IPS DF 4.7 (cell line): Measurements from ENCODE around the gene GOLGA5.

Source experiments
- DNase-seq: peaks from one replicate; pipeline ENCODE4 v3.0.0-alpha.2; 2013; ENCODE audit warnings: low spot score; ENCODE audit errors: extremely low read depth

GOLGA5 gene

GRCh38 chr14:92877757-92878431 lies 83.8 kb downstream of the GOLGA5 start:
- no peak for DNase-seq

DNA sequence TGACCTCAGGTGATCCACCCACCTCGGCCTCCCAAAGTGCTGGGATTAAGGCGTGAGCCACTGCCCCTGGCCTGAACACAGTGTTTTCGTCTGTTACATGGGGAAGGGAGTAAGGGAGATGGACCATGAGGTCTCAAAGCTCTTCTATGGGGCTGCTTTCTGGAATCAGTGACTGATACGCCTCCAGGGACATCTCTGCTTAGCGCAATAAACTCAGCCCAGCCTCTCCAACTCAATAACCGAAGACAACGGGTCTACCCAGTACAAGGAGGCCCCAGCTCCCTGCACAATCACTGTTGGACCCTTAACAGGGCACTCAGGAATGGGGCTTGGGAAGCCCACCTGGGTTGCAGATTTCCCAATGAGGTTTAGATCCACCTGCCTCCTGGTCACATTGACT lies 86.2 kb downstream of the GOLGA5 start:
- no peak for DNase-seq

DNA sequence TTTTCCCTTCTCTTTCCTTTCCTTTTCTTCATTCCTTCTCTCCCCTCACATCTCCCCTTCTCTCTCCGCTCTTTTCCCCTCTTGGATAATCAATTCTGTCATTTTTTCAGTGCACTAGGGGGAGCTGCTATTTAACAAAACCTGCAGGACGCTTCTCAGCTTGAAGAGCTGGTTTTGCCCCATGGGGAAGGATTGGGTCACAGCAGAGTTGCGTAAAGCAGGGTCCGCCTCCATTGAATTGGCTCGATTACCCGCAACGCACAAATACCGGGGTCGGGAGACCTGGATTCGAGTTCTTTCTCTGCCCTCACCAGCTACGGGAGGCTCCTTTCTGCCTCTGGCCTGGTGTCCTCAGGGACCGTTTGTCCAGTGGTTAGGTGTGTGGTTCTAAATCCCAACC lies 86.7 kb downstream of the GOLGA5 start:
- no peak for DNase-seq

DNA sequence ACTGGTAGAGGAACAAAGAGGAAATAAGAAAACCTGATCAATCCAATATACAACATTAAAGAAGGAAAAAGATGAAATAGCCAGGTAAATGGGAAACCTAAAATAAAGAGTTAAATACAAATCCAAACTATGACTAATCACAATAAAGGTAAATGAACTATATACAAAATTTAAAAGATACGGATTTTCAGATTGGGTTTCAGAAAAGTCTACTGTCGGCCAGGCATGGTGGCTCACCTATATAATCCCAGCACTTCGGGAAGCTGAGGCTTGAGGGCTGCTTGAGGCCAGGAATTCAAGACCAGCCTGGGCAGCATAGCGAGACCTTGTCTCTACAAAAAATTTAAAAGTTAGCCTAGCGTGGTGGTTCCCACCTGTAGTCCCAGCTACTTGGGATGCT lies 89.0 kb downstream of the GOLGA5 start:
- no peak for DNase-seq

DNA sequence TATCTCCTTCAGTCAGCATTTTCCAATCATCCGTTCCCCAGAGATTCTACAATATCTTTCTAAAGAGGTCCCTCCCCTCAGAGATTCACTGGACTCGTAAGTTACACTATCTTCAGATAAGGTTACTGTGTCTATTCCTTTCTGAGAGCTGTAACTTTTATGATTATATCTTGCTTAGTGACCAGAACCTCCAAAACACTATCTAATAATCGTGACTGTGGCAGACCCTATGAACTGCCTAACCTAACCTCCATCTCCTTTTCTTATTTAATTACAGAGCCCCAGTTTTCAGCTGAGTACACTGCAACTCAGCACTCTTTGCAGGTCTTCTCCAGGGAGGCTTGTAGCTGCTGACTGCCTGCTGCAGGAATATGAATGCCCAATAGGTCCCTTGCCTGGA lies 90.3 kb downstream of the GOLGA5 start:
- DNase-seq, result no peak

DNA sequence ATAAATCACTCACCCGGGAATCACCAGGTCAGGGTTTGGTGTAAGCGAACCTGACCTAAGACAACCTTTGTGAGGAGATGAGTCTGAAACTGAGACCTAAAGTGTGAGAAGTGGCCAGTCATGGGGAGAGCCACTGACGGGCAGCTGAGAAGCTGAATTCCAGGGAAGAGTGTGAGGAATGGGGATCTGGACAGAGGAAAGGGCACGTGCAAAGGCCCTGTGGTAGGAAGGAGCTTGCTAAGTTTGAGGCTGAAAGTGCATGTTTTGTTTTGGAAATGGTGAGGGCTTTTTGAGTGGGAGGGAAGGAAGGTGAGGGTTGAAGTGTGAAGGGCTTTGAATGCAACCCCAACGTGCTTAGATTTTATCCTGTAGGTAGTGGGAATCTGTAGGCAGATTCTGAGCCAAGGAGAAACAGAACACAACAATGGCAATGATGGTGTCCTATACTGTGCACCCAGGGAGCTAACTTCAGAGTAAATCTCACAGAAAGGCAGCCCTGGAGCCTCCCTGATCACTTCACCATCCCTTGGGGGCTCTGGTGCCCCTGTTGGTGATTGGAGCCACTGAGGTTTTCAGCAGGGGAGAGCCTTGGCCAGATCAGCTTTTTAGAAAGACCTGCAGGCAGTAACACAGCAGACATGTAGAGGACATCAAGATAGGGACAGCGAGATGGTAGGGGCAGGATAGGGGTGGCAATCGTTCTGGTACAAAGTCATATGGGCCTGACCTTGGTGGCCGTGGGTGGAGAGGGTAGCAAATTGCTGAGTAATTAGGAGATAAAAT lies 91.4 kb downstream of the GOLGA5 start:
- no peak for DNase-seq

DNA sequence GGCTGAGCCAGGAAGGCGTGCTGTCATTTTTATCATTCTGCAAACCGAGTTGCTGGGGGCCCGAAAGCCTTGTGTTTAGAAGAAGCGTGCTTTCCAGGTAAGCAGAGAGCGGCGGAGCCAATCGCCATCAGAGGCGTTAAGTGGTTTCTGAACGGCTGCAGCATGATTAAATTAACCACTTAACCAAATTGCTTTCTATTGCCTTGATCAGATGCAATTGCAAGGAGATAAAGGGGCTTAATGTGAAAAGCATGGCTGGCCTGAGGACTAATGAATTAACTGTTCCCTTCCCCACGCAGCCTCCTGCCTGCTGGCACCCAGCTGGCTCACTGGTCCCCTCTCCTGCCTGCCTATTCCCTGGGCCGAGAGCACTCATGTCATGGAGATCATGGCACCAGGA lies 92.2 kb downstream of the GOLGA5 start:
- DNase-seq, result no peak

DNA sequence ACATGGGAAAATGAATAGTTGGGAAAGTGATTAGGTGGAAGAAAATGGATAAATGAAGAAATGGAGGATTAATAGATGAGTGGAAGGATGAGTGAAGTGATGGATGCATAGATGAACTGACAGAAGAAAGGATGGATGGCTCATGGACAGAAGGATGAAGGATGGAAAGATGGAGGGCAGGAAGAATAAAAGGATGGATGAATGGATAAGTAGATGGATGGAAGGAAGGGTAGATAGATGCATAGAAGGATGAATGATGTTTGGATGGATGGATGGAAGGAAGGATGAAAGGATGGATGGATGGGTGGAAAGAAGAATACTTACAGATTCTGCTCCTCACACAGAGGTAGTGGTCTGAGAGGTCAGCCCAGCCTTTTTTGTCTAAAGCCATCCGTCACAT lies 93.1 kb downstream of the GOLGA5 start:
- no peak for DNase-seq

- no peak for DNase-seq
These were observed 94.8 kb downstream of the GOLGA5 start for GRCh38 chr14:92888896-92889295.
